Spleen (tissue), 11 donors: ENCODE data around the gene DIP2C. TPM values are rescaled to one million over a fixed set of nuclear protein-coding genes. Genes with fewer than 3 reads are reported as not detected.

Experiments
- DNase-seq: peaks from one replicate; pipeline ENCODE4 v3.0.0-alpha.2; 2020
- H3K27ac ChIP-seq, 8 donors: fragments of 200-600 bp; sonication (generic) in 7 of 8; 1 replicate in 4 of 8; 2 replicates in 4 of 8; pipeline versions ENCODE4 v1.5.0 to v1.8.0; 2016 to 2021; ENCODE audit warnings: inconsistent platforms in 4 of 8, mild to moderate bottlenecking in 4 of 8, moderate library complexity in 1 of 8
- H3K27me3 ChIP-seq, 7 donors: fragments of 200-600 bp; sonication (generic) in 6 of 7; replicated peaks in 1 of 7; 1 replicate in 4 of 7; 2 replicates in 3 of 7; pipeline versions ENCODE4 v1.5.0 to v1.8.0; 2016 to 2021; ENCODE audit warnings: inconsistent platforms in 3 of 7, mild to moderate bottlenecking in 1 of 7
- H3K36me3 ChIP-seq, 6 donors: fragments of 200-600 bp; sonication (generic) in 5 of 6; 1 replicate in 4 of 6; 2 replicates in 2 of 6; pipeline versions ENCODE4 v1.5.0 to v1.8.0; 2016 to 2021; ENCODE audit warnings: inconsistent platforms in 2 of 6
- H3K4me1 ChIP-seq, 6 donors: fragments of 200-600 bp; sonication (generic) in 5 of 6; 1 replicate in 3 of 6; 2 replicates in 3 of 6; pipeline versions ENCODE4 v1.5.0 to v1.8.0; 2016 to 2021; ENCODE audit warnings: inconsistent platforms in 3 of 6
- H3K4me3 ChIP-seq, 8 donors: fragments of 200-600 bp; sonication (generic) in 7 of 8; 1 replicate in 4 of 8; 2 replicates in 4 of 8; pipeline versions ENCODE4 v1.5.0 to v1.8.0; 2016 to 2021; ENCODE audit warnings: inconsistent platforms in 4 of 8, mild to moderate bottlenecking in 4 of 8, moderate library complexity in 2 of 8
- H3K9me3 ChIP-seq, 8 donors: fragments of 200-600 bp; sonication (generic) in 7 of 8; 1 replicate in 4 of 8; 2 replicates in 4 of 8; pipeline versions ENCODE4 v1.5.0 to v1.8.0; 2016 to 2021; ENCODE audit warnings: inconsistent platforms in 4 of 8
- POLR2A ChIP-seq, 3 donors: fragments of 450-650 bp; IDR thresholded peaks; one replicate each; pipeline ENCODE4 v1.5.1; 2017; ENCODE audit warnings: antibody characterized with exemption in 3 of 3, mild to moderate bottlenecking in 1 of 3
- POLR2AphosphoS5 ChIP-seq, 3 donors: sonication (generic); formaldehyde crosslinking; IDR thresholded peaks; one replicate each; pipeline ENCODE4 v1.5.1; 2017; ENCODE audit warnings: antibody characterized with exemption in 3 of 3
- WGBS, 5 donors: extraction: QIAGEN DNeasy Blood & Tissue Kit in 3 of 5; methylation state at CpG; one replicate each; pipeline versions ENCODE4 v1.1.5 to v1.1.7; 2013 to 2018; 5-methylcytosine and 5-hydroxymethylcytosine counted together
- intact Hi-C: fragments of 100-400 bp; cut with DNase I; formaldehyde crosslinking; loops from one replicate; pipeline ENCODE4 v1.15.0; 2023; ENCODE audit warnings: low total_unique reads
- polyA plus RNA-seq, 3 donors: library from polyadenylated mRNA; stranded (reverse); fragments of 200-250 nt; gene quantifications; one replicate each; pipeline ENCODE4 v1.2.1, GENCODE V29; 2013
- total RNA-seq, 7 donors: library from RNA; depleted of rRNA in 3 of 7; stranded (reverse); fragments of >200 nt in 3 of 7; fragmentation: NEBNext Ultra II Directional in 4 of 7; extraction: Animal tissue kit (Norgen Biotek cat#: 25700) in 4 of 7; gene quantifications; one replicate each; pipeline versions ENCODE4 v1.1.0 to v1.2.1, GENCODE V29; 2016 to 2021
- TF ChIP-seq, protein P1 (sequence below), 11 experiments: fragments of 200-600 bp in 7 of 11; fragments of 450-650 bp in 4 of 11; sonication (generic) in 4 of 11; IDR thresholded peaks in 8 of 11; conservative IDR thresholded peaks in 3 of 11; 1 replicate in 7 of 11; 2 replicates in 4 of 11; pipeline versions ENCODE4 v1.4.0 to v1.8.0; 2016 to 2021; ENCODE audit warnings: antibody characterized with exemption in 11 of 11, inconsistent platforms in 4 of 11, mild to moderate bottlenecking in 1 of 11
- donor health status: healthy with polysubstance abuse.
- donor health status: DM: no; HTN: no; CAD: no; lungs with moderate emphysema.
- donor health status: DM: no; HTN: no; CAD: no.
- donor health status: Bipolar disorder and iron deficiency.
- donor health status: healthy.
- donor health status: DM: no; HTN: no; CAD: no.
- donor health status: DM: yes; HTN: yes; CAD: no.

DIP2C gene
- total and polyA plus RNA-seq, 10 donors = 2.2 to 13.1 (median 9.0) TPM

DNA sequence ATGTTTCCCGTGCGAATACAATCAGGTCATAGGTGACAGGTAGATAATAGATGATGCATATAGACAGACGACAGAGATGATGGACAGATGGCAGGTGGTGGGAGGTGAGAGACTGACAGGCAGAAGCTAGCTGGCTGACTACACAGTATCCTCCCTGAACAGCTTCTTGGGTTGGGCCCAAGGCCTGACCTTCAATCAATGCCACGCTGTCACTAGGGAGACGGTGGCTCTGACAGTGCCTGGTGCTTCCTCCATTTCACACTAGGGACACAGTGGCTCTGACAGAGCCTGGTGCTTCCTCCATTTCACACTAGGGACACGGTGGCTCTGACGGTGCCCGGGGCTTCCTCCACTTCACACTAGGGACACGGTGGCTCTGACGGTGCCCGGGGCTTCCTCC lies 200.1 kb downstream of the DIP2C start:
- 78 to 87% (median 80%) methylated on average over 8 to 11 of the region's 11 CpGs for WGBS, 5 donors
- Histone ChIP-seq H3K9me3 (no peaks in the 10 kb centered on the region), H3K27ac (peak overlapping the region in 1 of 8 donors; percentile 14), H3K4me3 (no peak overlapping the region), H3K36me3 (no peaks in the 10 kb centered on the region), H3K4me1 (peaks cover 0 to 18% (median 7%) of the 10 kb centered on the region in 6 donors), H3K27me3 (peaks cover 0 to 26% (median 0%) of the 10 kb centered on the region in 7 donors)
- intact Hi-C loops = no loop called here
- peak; percentile 66 for DNase-seq
- TF ChIP-seq, protein P1, sequence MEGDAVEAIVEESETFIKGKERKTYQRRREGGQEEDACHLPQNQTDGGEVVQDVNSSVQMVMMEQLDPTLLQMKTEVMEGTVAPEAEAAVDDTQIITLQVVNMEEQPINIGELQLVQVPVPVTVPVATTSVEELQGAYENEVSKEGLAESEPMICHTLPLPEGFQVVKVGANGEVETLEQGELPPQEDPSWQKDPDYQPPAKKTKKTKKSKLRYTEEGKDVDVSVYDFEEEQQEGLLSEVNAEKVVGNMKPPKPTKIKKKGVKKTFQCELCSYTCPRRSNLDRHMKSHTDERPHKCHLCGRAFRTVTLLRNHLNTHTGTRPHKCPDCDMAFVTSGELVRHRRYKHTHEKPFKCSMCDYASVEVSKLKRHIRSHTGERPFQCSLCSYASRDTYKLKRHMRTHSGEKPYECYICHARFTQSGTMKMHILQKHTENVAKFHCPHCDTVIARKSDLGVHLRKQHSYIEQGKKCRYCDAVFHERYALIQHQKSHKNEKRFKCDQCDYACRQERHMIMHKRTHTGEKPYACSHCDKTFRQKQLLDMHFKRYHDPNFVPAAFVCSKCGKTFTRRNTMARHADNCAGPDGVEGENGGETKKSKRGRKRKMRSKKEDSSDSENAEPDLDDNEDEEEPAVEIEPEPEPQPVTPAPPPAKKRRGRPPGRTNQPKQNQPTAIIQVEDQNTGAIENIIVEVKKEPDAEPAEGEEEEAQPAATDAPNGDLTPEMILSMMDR (IDR thresholded peaks at IDR 0.05 in 8 of 11, conservative IDR thresholded peaks at IDR 0.05 in 3 of 11) = no peak
- TF ChIP-seq POLR2A (IDR thresholded peaks at IDR 0.05) (no peak), POLR2AphosphoS5 (IDR thresholded peaks at IDR 0.05) (no peak)

DNA sequence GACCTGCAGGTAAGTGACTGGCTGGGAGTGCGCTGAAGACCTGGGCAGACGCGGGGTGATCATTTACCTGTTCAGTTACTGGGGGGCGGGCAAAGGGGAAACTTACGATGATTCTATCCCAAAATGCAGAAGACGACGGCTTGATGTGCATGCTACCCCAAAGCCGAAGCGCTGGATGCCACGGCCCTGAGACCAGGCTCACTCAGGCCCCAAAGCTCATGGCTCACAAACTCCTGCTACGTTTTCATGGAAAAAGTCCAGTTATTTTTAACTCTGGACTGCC lies 200.6 kb downstream of the DIP2C start:
- DNase-seq = peak; percentile 68
- intact Hi-C loops = no loop called here
- 92 to 97% (median 95%) methylated on average over 11 of the region's 11 CpGs for WGBS, 5 donors
- no peaks in the 10 kb centered on the region for H3K9me3 ChIP-seq
- TF ChIP-seq POLR2A (IDR thresholded peaks at IDR 0.05) = no peak
- H3K4me3 ChIP-seq = no peak overlapping the region
- peaks cover 0 to 20% (median 7%) of the 10 kb centered on the region in 6 donors for H3K4me1 ChIP-seq
- peak overlapping the region in 1 of 8 donors; percentile 14 for H3K27ac ChIP-seq
- H3K36me3 ChIP-seq = no peaks in the 10 kb centered on the region
- peaks cover 0 to 26% (median 0%) of the 10 kb centered on the region in 7 donors for H3K27me3 ChIP-seq

DNA sequence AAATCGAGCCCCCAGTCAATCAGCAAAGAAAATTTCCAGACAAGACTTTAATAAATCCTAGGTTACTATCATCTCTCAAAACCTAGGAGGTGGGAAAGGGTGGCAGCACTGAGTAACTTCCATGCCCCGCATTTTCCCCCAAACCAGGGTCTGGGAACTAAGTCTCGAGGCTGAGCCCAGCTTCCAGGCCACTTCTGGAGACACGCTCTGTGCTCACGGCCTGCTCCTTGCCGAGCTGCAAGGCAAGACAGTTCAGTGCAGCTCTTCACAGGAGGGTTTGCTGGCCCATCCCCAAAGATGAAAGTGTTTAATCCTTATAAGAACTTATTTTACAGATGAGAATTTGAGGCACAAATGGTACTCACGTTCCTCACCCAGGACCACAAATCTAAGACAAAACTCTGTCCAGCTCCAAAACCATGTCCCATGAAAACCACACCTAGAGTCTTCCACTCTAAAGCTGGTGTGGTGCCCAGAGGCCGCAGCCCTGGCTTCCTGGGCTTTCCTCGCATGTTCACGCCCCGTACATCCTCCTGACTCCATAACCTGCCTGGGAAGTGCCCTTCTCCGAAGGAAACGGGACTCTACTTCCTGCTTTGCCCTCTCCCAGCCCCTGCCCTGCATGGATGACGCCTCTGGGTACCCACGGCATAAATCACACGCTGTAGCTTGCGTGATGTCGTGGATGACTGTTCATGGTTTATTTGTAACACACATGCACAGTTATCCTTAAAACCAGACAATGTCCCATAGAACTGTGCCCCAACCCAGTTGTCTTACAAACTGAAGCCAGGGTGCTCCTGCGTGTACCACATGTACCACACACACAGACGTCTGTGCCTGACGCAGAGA lies 201.2 kb downstream of the DIP2C start:
- Histone ChIP-seq H3K27ac (peak overlapping the region in 1 of 8 donors; percentile 14), H3K27me3 (peaks cover 0 to 23% (median 0%) of the 10 kb centered on the region in 7 donors), H3K9me3 (no peaks in the 10 kb centered on the region), H3K36me3 (no peaks in the 10 kb centered on the region), H3K4me3 (no peak overlapping the region), H3K4me1 (peaks cover 0 to 21% (median 7%) of the 10 kb centered on the region in 6 donors)
- WGBS, 5 donors = 83 to 90% (median 85%) methylated on average over 21 of the region's 21 CpGs
- peak; percentile 56 for DNase-seq
- TF ChIP-seq POLR2A (IDR thresholded peaks at IDR 0.05) (no peak), POLR2AphosphoS5 (IDR thresholded peaks at IDR 0.05) (peak in 2 of 3 donors; percentile 12 to 22)
- intact Hi-C loops = no loop called here

DNA sequence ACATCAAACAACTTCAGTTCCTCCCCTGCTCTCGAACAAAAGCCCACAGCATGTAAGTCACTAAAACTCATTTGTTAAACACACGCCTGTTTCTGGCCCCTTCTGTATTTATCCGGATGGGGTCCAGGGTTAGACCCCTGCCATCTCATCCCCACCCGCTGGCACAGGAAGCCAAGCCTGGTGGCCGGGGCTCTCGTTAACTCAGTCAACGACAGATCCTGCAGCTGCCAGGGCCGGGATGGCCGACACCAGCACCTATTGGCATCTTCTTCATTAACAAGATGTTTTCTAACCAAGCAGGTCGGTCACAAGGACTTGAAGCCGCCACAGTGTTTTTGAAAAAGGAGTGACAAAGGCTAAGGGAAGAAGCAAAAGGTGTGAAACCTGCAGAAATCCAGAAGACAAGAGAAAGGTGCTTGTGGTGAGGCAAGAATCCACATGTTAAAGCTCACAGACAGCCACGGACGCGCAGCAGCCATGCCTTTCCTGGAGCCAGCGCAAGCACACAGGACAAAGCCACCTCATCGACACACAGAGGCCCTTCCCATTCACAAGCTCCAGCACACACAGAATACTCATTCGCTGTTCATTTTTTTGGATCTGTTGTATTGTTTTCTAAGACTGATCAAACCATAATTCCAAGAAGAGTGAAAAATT lies 202.7 kb downstream of the DIP2C start:
- DNase-seq = peak; percentile 76
- intact Hi-C loops = no loop called here

More for the DNA sequence above, 202.7 kb downstream of the DIP2C start:
- Histone ChIP-seq H3K4me3 (no peak overlapping the region), H3K36me3 (no peaks in the 10 kb centered on the region), H3K9me3 (no peaks in the 10 kb centered on the region), H3K4me1 (peaks cover 0 to 21% (median 7%) of the 10 kb centered on the region in 6 donors), H3K27me3 (peaks cover 0 to 11% (median 0%) of the 10 kb centered on the region in 7 donors), H3K27ac (no peak overlapping the region)
- TF ChIP-seq, protein P1 (IDR thresholded peaks at IDR 0.05 in 8 of 11, conservative IDR thresholded peaks at IDR 0.05 in 3 of 11) = no peak
- no peak for TF ChIP-seq POLR2AphosphoS5 (IDR thresholded peaks at IDR 0.05)
- TF ChIP-seq POLR2A (IDR thresholded peaks at IDR 0.05) = no peak
- 89 to 93% (median 90%) methylated on average over 17 of the region's 17 CpGs for WGBS, 5 donors
